Glomerular visceral epithelial cell (primary cell): ENCODE results near the gene AP2S1.
A peak's percentile ranks its signal among the peaks of the same experiment; 100 is the strongest.
"Not testable (repeated sequence)": the region's sequence is repeated elsewhere in the genome, so short reads cannot be mapped to it uniquely, and the experiment has no call there.

ENCODE experiments used
- DNase-seq: peaks from one replicate; pipeline ENCODE4 v3.0.0-alpha.2; 2016; ENCODE audit errors: extremely low spot score

The AP2S1 gene

GRCh38 chr19:46841458-46842083 is 9.1 kb downstream of the AP2S1 start:
- DNase-seq: peak; percentile 59

GRCh38 chr19:46840498-46840942 is 10.1 kb downstream of the AP2S1 start:
- DNase-seq: peak; percentile 67

GRCh38 chr19:46839752-46840497 is 10.7 kb downstream of the AP2S1 start:
- DNase-seq: no peak

DNA sequence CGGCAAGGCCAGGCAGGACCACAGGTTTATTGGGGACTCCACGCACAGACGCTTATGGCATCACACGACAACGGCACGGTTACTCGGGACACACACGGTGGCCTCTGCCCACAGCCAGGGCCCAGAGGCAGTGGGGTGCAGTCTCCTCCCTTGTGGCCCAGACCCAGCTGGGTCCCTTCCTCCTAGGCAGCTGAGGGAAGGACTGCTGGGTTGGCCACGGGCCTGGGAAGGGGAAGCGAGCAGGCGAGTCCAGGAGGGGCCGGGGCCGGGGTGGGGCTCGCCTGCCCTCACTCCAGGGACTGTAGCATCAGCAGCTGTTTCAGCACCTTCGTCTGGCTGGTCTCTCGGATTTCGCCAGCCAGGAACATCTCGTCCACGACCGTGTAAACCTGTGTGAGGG is 12.5 kb downstream of the AP2S1 start:
- no peak for DNase-seq

- no peak for DNase-seq
Observed at GRCh38 chr19:46834984-46835383, 15.7 kb downstream of the AP2S1 start.

DNA sequence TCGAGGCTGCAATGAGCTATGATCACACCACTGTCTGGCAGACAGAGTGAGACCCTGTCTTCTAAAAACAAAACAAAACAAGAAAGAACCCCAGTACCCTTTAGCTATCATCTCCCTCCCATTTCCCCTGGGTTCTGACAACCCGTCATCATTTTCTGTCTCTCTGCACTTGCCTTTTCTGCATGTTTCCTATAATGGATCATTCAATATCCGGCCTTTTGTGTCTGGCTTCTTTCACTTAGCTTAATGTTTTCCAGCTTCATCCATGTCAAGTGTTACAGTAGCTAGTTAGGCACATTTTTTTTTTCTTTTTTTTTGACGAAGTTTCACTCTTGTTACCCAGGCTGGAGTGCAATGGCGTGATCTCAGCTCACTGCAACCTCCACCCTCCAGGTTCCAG is 16.5 kb downstream of the AP2S1 start:
- DNase-seq: no peak

DNA sequence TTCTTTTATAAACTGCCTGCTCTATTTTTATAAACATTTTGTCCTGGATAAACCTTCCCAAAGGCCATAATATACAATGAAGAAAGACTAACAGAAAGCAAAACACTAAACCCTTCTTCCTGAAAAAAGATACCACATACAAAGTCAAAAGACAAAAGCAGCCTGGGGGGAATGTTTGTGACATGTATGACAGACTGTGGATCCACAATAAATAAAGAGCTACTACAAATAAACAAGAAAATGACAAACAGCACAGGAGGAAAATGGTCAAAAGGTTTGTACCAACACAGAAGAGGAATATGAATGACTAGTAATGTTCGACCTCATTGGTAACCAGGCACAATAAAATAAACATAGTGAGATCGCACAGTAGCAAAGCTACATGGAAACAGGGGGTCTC is 19.8 kb downstream of the AP2S1 start:
- no peak for DNase-seq

- no peak for DNase-seq
Observed at GRCh38 chr19:46828484-46828883, 22.2 kb downstream of the AP2S1 start.

GRCh38 chr19:46825731-46826055 is 25.0 kb downstream of the AP2S1 start:
- no peak for DNase-seq

- no peak for DNase-seq
Observed at GRCh38 chr19:46824890-46825730, 25.5 kb downstream of the AP2S1 start.

GRCh38 chr19:46823049-46823448 is 27.6 kb downstream of the AP2S1 start:
- no peak for DNase-seq

DNA sequence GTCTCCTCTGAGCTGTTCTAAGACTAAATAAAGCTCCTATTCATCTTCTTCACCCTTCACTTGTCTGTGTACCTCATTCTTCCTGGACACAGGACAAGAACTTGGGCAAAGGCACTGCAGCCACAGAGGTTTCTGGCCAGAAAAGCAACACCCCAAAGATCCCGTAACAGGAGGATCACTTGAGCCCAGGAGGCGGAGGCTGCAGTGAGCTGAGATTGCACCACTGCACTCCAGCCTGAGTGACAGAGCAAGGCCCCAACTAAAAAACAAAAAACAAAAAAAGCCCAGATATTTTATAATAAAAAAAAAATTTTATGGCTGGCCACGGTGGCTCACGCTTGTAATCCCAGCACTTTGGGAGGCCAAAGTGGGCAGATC is 28.2 kb downstream of the AP2S1 start:
- not testable (repeated sequence) for DNase-seq

- DNase-seq: no peak
Observed at GRCh38 chr19:46821512-46822409, 28.9 kb downstream of the AP2S1 start.

GRCh38 chr19:46818812-46819211 is 31.8 kb downstream of the AP2S1 start:
- peak; percentile 17 for DNase-seq

DNA sequence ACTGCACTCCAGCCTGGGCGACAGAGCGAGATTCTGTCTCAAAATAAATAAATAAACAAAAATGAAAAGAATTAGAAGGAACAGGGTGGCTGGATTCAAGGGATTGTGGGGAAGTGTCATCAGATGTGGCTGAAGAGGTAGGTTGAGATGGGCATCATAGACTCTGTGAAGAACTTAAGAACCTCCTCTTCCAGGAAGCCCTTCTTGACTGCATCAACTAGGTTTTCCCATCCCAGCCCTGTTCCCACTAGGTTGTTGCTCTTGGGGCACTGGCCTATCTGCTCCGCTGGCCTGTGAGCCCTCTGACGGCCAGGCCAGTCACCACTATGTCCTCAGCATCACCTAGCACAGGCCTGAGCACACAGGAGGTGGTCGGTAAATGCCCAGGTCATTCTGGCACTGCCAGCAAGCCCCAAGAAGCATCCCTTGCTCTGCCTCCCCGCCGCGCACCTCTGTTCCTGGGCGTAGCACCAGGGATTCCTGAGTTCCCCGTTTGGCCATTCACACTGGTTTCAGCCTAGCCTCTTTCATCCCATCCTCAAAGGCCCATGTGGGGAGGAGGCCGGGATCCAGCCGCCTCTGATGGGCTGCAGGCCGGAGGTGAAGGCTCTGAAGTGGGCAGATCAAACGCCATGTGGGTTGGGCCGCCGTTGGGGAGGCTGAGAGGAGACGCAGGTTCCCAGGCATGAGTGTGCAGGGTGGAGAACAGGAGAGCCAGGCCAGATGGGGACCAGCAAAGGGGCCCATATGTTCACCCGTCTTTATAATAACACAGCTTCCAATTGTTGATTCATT is 34.6 kb downstream of the AP2S1 start:
- no peak for DNase-seq

DNA sequence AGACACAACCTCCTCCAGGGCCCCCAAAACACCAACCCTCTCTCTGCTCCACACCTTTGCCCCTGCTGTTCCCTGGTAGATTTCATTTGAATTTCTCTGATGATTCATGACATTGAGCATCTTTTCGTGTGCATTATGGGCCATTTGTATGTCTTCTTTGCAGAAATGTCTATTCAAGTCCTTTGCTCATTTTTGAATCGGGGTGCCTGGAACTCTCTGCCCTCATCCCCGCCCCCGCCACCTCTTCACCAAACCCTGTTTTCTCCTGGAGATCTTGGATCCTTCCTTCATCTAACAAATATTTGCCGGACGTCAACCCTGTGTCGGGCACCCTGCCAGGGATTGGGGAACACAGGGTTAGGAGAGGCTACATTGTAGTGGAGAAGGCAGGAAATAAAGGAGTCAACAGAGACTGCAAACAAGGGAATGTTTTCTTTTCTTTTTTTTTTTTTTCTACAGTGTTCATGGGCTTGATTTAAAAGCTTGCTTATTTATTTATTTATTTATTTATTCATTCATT is 36.7 kb downstream of the AP2S1 start:
- no peak for DNase-seq

GRCh38 chr19:46812977-46813838 is 37.4 kb downstream of the AP2S1 start:
- no peak for DNase-seq

GRCh38 chr19:46809534-46810272 is 40.9 kb downstream of the AP2S1 start:
- no peak for DNase-seq

DNA sequence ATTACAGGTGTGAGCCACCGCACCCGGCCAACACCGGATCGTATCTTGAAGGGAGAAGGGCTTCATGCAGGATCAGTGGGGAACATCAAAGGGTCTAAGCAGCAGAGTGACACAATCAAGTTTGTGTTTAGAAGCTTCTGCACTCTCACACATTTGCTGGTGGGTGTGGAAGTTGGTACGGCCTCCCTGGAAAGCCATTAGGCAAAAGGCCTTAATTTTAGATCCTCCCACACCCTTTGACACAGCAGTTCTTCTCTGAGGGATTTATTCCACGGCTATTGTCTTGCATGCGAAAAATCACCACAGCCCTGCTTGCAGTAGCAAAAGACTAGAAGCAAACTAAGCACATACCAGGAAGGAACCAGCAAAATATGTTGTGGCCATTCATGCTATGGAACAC is 44.0 kb downstream of the AP2S1 start:
- no peak for DNase-seq
